ENCODE measurements around the gene ARRDC2. TPM values are rescaled to one million over a fixed set of nuclear protein-coding genes. Genes with fewer than 3 reads are reported as not detected.
"Not testable (repeated sequence)": the region's sequence is repeated elsewhere in the genome, so short reads cannot be mapped to it uniquely, and the experiment has no call there.

Gene ARRDC2
- total RNA-seq, 1 experiment from 2014 or later: 14.8 TPM

DNA sequence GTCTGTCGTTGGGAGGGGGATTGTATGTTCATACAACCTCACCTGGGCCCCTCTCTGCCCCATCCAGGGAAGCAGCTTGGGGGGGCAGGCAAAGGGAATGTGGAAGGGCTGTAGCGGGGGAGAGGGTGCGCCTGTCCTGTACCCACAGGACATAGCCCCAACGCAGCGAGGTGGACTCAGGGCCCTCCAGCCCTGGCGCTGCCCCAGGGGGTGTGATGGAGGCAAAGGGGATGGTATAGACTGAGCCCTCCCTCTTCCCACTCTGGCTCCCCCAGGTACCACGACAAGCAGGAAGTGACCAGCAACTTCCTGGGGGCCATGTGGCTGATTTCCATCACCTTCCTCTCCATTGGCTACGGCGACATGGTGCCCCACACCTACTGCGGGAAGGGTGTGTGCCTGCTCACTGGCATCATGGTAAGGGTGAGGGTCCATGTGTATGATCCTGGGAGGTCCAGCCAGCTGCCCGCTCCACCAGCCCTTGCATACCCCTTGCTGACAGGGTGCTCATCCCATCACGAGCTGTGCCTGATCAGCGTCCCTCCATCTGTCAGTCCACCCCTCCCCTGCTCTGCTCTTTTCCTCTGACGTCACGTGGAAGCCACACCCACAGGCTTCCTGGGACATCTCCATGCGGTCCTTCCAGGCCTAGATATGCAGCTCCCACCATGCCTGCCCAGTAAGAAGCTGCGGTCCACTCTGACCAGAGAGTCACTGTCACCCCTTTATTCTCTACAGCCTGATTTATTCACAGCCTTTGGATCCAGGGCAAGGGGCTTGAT lies 22.7 kb upstream of the ARRDC2 start:
- in situ Hi-C loops (cut with HindIII; ENCODE audit: low pct_unique_long_range_greater_than_20kb, low sequenced_read_pairs): no loop called here
- peak; percentile 52 for DNase-seq (ENCODE audit: low read depth, low spot score)

DNA sequence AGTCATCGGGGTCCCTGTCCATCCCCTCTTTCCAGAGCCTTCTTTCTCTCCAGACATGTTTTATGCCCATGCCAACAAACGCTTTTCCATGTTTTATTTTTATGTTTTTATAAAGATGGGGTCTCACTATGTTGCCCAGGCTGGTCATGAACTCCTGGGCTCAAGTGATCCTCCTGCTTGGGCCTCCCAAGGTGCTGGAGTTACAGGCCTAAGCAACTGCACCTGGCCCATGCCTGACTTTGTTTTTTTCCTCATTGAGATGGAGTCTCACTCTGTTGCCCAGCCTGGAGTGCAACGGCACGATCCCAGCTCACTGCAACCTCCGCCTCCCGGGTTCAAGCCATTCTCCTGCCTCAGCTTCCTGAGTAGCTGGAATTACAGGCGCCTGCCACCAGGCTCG lies 21.4 kb upstream of the ARRDC2 start:
- in situ Hi-C loops (cut with HindIII; ENCODE audit: low pct_unique_long_range_greater_than_20kb, low sequenced_read_pairs); DNase-seq (ENCODE audit: low read depth, low spot score): not testable (repeated sequence)

DNA sequence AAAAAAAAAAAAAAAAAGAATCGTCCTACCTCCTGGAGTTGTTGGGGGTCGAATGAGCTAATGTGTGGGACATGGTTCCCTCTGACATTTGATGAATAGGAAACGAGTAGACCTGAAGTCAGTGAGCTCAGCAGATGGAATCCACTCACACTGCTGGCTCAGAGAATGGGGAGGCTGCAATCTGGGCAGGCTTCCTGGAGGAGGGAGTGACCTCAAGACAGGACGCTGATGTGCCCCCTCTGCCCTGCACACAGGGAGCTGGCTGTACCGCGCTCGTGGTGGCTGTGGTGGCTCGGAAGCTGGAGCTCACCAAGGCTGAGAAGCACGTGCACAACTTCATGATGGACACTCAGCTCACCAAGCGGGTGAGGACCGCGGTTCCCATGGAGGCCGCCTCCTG lies 19.8 kb upstream of the ARRDC2 start:
- DNase-seq (ENCODE audit: low read depth, low spot score): no peak
- in situ Hi-C loops (cut with HindIII; ENCODE audit: low pct_unique_long_range_greater_than_20kb, low sequenced_read_pairs): no loop called here

DNA sequence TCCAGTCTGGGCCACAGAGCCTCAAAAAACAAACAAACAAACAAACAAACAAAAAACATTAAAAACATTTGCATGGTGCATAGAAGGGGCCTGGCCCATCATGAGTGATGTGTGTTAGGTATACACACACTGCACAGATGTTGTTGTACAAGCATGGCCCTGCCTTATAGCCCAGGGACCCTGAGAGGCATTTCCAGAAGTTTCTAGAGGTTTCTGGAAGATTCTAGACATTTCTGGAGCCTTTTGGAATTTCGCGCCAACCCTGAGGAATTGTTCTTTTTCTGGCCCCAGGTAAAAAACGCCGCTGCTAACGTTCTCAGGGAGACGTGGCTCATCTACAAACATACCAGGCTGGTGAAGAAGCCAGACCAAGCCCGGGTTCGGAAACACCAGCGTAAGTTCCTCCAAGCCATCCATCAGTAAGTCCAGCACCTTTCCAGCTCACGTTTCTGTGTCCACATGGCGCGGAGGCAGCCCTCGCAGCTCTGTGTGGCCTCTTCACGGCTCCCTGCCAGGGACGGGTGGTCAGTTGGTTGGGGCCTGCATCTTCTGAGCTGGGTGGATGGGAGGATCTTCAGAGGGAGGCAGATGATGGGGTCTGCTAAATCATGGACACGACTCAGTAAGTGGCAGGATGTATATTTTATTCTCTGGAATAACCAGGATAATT lies 18.4 kb upstream of the ARRDC2 start:
- in situ Hi-C loops (cut with HindIII; ENCODE audit: low pct_unique_long_range_greater_than_20kb, low sequenced_read_pairs): no loop called here

DNA sequence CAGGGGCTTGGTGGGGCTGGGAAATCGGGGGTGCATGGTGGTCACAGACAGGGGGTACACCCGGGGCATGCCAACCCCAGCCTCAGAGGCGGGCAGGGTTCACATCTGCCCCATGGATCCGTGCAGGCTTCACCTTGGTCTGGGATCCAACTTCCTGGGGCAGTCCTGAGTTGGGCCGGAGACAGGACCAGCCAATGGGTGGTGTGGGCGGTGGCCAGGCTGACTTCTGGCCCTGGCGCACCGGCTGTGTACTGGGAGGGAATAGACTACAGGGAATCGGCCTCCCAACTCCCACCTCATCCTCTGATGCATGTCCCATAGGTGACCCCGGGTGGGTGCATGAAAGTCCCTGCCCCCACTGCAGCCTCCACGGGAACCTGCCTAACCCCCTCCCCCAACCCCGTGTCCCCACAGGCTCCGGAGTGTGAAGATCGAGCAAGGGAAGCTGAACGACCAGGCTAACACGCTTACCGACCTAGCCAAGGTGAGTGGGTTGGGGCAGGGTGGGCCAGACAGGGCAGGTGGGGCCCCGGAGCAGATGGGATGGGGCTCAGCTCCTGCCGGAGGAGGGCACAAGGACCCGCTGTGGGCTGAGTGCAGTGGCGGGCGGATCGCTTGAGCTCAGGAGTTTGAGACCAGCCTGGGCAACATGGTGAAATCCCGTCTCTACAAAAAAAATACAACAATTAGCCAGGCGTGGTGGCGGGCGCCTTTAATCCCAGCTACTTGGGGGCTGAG lies 14.7 kb upstream of the ARRDC2 start:
- DNase-seq (ENCODE audit: low read depth, low spot score): no peak
- in situ Hi-C loops (cut with HindIII; ENCODE audit: low pct_unique_long_range_greater_than_20kb, low sequenced_read_pairs): no loop called here

More for the DNA sequence above, 18.4 kb upstream of the ARRDC2 start:
- DNase-seq (ENCODE audit: low read depth, low spot score): no peak

DNA sequence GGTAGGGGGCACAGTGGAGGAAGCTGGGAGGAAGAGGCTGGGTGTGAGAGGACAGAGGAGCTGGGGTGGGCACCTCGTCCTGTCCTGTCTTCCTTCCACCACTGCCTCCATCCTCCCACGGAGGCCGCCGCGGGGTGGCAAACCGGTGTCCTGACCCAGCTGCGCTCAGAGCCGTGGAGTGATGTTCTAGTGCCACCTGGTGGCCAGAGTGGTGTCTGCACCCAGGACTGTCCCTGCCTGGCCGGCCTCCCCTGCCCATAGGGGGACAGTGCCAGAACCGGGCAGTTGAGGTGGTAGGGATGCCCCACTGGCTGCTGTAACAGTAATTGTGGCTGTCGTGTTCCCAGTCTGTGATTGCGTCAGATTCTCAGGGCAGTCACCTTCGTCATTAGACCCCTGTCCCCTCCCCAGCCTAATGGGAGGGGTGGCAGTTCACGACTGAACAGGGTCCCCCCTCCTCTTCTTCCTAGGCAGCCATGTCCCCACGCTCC lies 11.1 kb upstream of the ARRDC2 start:
- in situ Hi-C loops (cut with HindIII; ENCODE audit: low pct_unique_long_range_greater_than_20kb, low sequenced_read_pairs): no loop called here
- DNase-seq (ENCODE audit: low read depth, low spot score): peak; percentile 76

DNA sequence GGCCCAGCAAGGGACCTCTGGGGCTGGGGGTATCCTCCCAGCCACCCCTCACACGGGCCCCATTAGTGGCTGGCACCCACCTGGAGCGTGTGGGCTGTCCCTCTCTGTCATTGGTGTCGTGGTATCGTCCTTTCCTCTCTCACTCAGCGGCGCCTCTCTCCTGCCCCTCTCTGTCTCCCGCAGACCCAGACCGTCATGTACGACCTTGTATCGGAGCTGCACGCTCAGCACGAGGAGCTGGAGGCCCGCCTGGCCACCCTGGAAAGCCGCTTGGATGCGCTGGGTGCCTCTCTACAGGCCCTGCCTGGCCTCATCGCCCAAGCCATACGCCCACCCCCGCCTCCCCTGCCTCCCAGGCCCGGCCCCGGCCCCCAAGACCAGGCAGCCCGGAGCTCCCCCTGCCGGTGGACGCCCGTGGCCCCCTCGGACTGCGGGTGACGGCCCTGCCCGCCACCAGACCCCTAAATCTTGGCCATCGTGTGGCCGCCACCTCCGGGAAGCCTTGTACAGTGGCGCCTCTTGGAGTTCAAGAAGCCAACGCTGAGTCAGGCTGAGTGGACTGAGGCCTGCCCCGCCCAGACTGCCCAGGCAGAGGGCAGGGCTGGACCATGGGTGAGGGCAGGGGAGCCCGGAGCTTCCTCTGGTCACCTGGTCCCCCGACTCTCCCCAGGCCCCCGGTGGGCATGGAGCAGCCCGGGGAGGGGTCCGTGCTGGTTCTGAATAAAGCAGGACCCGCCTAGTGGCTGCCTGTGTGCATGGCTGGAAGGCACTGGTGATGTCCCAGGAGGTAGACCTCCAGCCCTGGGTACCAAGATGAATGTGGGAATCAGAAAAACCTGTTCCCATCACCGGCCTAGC lies 9.8 kb upstream of the ARRDC2 start:
- in situ Hi-C loops (cut with HindIII; ENCODE audit: low pct_unique_long_range_greater_than_20kb, low sequenced_read_pairs): no loop called here
- no peak for DNase-seq (ENCODE audit: low read depth, low spot score)

DNA sequence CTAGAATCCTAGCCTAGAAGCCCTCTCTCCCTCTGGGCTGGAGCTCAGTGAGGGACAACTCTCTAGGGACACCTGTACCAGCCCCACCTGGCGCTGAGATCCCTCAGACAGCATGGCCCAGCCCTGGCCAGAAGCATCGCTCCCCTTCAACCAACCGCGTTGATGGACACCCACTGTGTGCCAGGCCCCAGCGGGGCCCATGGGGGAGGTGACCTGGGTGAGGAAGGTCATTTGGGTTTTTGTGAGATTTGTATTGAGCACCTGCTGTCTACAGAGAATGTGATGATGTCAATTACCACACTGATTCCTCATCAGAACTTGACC lies 9.2 kb upstream of the ARRDC2 start:
- in situ Hi-C loops (cut with HindIII; ENCODE audit: low pct_unique_long_range_greater_than_20kb, low sequenced_read_pairs): no loop called here
- no peak for DNase-seq (ENCODE audit: low read depth, low spot score)

DNA sequence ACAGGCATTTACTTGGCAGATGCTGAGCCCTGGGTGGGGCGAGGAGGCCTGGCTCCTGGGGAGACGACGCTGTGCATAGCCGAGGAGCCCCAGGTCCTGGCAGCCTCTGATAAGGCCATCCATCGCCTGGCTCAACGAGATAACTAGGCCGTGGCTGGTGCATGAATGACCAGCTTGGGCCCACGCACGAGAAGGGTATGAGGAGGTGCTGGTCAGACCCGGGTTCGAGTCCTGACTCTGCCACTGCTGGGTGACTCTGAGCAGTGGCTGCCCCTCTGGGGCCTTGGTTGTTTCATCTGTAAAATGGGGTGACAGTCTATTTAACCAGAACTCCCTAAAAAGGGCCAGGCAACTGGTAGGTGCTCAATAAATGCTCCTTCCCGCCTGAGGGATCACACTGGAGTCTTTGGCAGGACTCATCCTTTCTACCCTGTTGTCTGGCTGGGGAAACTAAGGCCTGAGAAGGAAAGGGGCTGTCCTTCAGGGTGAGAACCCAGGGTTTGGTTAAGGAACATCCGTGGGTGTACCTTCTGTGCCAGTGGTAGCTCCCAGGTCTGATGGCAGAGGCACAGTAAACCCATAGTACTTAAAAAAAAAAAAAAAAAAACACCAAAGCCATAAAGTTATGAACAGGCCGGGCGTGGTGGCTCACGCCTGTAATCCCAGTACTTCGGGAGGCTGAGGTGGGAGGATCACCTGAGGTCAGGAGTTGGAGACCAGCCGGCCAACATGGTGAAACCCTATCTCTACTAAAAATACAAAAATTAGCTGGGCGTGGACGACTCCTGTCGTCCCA lies 8.1 kb upstream of the ARRDC2 start:
- no peak for DNase-seq (ENCODE audit: low read depth, low spot score)
- in situ Hi-C loops (cut with HindIII; ENCODE audit: low pct_unique_long_range_greater_than_20kb, low sequenced_read_pairs): no loop called here

DNA sequence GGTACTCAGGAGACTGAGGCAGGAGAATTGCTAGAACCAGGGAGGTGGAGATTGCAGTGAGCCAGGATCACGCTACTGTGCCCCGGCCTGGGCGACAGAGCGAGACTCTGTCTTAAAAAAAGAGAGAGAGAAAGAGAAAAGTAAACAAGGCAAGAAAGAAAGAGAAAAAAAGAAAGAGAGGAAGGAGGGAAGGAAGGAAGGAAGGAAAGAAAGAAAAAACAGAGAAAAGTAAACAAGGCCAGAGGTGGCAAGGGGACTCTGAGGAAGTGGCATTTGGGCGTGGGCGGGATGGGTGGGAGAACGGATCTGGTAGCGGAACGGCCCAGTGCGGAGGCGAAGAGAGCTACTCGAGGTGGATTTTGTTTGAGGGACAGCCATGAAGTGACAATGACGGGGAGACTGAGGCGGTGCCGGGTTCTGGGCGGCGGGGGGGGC lies 7.5 kb upstream of the ARRDC2 start:
- in situ Hi-C loops (cut with HindIII; ENCODE audit: low pct_unique_long_range_greater_than_20kb, low sequenced_read_pairs): no loop called here

DNA sequence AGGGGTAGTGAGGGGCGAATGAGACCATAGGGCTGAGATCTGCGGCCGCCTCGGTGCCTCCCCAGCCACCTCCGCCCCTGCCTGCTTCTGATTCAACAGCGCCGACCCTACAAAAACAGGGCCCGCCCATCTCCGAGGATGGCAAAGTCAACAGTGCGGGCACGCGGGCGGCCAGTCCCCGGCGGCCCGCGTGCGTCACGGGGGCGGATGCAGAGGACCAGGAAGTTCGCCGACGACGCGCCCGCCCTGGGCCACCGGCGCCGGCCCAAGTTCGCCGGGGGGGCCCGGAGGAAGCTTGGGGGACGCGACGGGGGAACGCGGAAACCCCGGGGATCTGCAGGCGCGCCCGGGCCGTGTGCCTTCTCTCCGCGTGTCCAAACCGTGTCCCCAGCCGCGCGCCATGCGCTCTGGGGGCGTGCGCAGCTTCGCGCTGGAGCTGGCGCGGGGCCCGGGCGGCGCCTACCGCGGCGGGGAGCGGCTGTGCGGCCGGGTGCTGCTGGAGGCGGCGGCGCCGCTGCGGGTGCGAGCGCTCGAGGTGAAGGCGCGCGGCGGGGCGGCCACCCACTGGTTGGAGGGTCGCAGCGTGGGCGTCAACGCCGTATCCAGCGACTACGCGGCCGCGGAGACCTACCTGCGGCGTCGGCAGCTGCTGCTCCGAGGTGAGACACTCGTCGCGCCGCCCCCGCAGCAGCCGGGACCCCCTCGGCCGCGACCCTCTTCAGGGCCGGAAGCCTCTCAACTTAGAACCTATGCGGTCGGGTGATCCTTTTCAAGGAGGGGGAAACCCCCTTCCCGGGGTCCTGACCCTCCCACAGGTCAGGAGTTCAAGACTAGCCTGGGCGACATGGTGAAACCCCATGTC lies 6.8 kb upstream of the ARRDC2 start:
- peak; percentile 76 for DNase-seq (ENCODE audit: low read depth, low spot score)
- in situ Hi-C loops (cut with HindIII; ENCODE audit: low pct_unique_long_range_greater_than_20kb, low sequenced_read_pairs): no loop called here

More for the DNA sequence above, 7.5 kb upstream of the ARRDC2 start:
- DNase-seq (ENCODE audit: low read depth, low spot score): no peak

DNA sequence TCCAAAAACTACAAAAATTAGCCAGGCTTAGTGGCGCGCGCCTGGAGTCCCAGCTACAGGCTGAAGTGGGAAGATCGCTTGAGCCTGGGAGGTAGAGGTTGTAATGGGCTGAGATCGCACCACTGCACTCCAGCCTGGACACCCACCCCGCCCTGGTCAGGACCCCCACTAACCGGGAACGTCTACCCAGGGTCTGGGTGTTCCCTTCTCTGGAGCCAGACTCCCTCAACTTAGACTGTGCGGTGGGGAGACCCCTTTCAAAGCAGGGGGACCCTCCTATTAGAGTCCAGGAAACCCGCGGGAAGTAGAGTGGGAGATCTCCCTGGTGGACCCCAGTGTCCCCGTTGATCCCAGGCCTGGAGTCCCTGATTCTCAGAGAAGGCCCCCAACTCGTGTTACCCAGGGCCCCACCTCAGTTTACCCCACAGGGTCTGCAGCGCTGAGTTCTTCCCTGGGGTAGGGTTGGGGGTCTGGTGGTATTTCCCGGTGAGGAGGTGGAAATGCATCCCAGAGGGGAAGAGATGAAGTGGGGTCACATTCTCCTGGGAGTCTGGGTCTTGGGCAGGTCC lies 6.1 kb upstream of the ARRDC2 start:
- in situ Hi-C loops (cut with HindIII; ENCODE audit: low pct_unique_long_range_greater_than_20kb, low sequenced_read_pairs): no loop called here
- DNase-seq (ENCODE audit: low read depth, low spot score): no peak

DNA sequence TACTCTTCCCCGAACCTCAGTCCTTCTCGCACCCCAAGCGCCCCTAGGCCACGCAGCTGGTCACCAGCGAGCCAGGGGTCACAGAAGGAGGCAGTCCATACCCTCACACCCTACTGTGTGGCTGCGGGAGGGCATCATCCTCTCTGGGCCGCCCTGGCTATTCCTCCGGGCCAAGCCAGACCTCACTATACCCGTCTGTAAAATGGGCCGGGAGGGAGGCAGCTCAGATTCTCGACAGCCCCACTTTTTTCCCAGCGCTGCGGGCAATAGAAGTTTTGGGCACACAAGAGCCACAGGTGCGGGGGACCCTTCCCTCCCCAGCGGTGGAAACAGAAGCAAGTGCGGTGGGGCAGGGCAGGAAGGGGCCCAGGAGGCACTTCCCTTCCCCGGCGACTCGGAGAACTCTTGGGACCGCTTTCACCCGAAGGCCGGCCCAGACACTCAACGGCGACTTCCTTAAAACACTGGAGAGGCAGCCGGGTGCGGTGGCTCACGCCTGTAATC lies 5.6 kb upstream of the ARRDC2 start:
- DNase-seq (ENCODE audit: low read depth, low spot score): no peak
- in situ Hi-C loops (cut with HindIII; ENCODE audit: low pct_unique_long_range_greater_than_20kb, low sequenced_read_pairs): no loop called here

DNA sequence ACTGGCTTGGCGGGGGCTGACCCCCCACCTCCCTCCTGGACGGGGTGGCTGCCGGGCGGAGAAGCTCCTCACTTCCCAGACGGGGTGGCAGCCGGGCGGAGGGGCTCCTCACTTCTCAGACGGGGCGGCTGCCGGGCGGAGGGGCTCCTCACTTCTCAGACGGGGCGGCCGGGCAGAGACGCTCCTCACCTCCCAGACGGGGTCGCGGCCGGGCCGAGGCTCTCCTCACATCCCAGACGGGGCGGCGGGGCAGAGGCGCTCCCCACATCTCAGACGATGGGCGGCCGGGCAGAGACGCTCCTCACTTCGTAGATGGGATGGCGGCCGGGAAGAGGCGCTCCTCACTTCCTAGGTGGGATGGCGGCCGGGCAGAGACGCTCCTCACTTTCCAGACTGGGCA lies 2.2 kb upstream of the ARRDC2 start:
- DNase-seq (ENCODE audit: low read depth, low spot score); in situ Hi-C loops (cut with HindIII; ENCODE audit: low pct_unique_long_range_greater_than_20kb, low sequenced_read_pairs): not testable (repeated sequence)

DNA sequence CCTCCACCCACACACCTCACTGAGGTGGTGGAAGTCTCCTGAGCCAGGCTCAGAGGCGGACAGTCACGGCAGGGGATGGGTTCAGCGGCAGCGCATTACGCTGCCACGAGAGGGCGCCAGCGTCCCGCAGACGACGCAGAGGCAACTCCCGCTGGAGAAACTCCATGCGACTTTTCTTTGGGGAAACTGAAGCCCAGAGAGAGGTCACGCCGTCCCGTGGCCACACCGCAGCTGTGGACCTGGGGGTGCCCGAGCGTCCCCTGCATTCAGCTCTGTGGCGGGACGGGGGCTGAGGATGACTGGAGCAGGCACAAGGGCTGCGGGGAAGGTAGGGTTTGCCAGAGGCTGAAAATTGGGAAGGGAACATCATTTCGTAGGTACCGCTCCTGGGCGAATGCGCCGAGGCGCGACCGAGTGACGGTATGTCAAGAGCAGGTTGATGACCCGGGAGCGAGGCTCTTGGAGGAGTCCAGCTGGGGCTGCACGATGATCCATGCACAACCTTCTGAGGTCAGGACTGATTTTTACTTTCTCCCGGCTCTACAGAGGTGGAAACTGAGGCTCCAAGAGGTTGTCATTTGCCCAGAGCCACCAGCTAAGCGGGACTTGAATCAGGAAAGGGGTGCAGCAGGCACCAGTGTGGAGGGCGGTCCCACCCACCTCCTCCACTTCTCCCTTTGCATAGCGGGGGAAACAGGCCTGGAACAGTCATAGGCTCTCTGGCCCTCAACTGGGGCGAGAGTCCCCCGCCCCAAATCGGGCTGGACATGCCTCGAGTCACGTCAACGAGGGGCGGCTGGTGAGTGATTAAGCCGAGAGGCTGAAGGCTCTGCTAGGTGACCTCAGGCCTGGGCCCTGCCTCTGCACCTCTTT lies 690 bp upstream of the ARRDC2 start:
- DNase-seq (ENCODE audit: low read depth, low spot score): peak; percentile 71
- in situ Hi-C loops (cut with HindIII; ENCODE audit: low pct_unique_long_range_greater_than_20kb, low sequenced_read_pairs): no loop called here
